GM18505 (cell line): ENCODE data around the gene TTLL10.

Experiments
- ATAC-seq: cut with Tn5 transposase; IDR thresholded peaks from one replicate; pipeline ENCODE4 v1.9.1; 2021; ENCODE audit not compliant: unreplicated experiment
- POLR2A ChIP-seq: IDR thresholded peaks from 4 replicates; pipeline ENCODE4 v1.6.1; 2011; ENCODE audit warnings: borderline replicate concordance; ENCODE audit not compliant: insufficient read depth, insufficient read length; ENCODE audit errors: extremely low read depth

Gene TTLL10

DNA sequence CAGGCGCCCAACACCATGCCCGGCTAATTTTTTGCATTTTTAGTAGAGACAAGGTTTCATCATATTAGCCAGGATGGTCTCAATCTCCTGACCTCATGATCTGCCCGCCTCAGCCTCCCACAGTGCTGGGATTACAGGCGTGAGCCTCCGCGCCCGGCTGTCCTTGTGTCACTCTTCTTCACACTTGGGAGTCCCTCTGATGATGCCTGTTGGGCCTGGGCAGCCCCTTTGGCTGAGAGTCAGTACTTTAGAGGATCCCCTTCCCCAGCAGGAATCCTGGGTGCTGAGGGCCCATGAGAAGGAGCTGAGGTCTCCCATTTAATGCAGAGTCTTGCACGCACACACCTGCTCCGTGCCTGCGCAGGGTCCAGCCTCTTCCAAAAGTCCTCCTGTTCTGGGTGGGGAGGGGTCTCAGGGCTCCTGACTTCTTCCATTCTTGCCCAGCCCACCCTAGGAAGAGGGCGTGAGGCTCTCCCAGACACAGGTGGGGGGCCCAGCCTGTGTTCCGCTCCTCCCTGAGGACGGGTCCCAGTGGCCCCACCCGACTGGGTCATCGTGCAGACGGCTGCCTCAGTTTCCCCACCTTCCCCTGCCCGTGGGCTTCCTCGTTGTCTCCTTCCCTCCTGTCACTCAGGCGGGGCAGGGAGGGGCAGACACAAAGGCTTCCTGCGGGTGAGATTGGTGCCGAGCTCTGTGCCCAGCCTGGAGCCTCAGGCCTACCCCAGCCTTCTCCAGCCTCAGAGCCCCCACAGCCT, 3.9 kb downstream of the TTLL10 start:
- ATAC-seq, result no peak
- no peak for TF ChIP-seq POLR2A

- ATAC-seq, result no peak
- TF ChIP-seq POLR2A, result no peak
These were observed 5.2 kb downstream of the TTLL10 start for GRCh38 chr1:1178794-1179331.

GRCh38 chr1:1179346-1179982, 5.8 kb downstream of the TTLL10 start:
- TF ChIP-seq POLR2A, result no peak
- ATAC-seq, result no peak

DNA sequence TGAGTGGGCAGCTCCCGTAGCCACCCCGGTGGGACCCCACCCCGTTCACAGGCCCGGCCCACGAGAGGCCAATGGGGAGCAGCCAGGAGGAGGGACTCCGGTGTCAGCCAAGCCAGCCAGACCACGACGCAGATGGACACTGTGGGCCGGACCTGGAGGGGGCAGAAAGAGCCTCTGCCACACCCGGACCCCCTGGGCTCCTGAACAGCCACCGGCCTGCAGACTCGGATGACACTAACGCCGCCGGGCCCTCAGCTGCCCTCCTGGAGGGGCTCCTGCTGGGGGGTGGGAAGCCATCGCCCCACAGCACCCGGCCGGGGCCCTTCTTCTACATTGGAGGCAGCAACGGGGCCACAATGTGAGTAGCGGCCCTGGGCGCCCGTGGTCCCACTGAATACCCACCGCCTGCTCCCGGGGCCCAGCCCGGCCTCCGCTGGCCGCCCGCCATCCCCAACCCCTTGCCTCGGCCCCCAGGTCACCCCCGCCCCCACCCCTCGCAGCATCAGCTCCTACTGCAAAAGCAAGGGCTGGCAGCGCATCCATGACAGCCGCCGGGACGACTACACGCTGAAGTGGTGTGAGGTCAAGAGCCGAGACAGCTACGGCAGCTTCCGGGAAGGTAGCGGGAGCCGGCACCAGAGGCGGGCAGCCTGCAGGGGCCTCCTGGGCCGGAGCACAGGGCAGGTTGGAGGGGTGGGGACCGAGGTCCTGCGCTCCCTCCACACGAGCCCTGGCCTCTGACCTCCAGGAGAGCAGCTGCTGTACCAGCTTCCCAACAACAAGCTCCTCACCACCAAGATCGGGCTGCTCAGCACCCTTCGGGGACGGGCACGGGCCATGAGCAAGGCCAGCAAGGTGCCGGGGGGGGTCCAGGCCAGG, 6.5 kb downstream of the TTLL10 start:
- TF ChIP-seq POLR2A, result no peak
- ATAC-seq, result no peak

DNA sequence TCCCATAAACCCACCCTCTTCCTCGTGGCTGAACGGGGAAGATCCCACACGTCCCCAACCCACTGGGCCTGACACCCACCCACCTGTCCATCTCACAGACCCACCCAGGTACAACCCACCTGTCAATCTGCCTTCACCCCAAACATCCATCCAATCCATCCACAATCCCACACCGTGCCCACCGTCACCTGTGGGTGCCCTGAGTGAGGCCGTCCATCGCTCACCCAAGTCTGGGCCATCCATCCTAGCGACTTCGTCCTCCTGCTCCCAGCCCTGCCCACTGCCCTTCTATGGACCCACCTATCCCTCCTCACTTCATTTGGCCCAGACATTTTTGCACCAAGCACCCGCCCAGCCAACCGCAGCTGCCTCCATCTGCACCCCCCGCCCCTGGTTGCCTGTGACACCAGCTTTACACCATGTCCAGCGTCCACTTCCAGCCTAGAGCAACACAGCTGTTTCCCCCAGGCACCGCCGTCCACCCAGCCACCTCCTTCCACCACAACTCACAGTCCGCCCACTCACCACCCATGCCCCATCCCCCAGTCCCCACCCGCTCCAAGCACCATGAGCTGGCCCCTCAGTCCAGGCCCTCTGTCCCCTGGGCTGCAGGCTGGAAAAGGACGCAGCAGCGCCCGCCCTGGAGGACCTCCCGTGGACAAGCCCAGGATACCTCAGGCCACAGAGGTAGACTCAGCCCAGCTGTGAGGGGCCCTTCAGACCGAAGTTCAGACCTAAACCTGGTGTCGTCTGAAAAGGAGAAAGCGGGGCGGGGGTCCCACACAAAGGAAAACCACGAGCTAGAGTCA, 7.7 kb downstream of the TTLL10 start:
- no peak for TF ChIP-seq POLR2A
- ATAC-seq, result no peak

GRCh38 chr1:1181938-1182410, 8.3 kb downstream of the TTLL10 start:
- TF ChIP-seq POLR2A, result no peak
- no peak for ATAC-seq

- TF ChIP-seq POLR2A, result no peak
- no peak for ATAC-seq
These were observed 9.0 kb downstream of the TTLL10 start for GRCh38 chr1:1182491-1183220.

DNA sequence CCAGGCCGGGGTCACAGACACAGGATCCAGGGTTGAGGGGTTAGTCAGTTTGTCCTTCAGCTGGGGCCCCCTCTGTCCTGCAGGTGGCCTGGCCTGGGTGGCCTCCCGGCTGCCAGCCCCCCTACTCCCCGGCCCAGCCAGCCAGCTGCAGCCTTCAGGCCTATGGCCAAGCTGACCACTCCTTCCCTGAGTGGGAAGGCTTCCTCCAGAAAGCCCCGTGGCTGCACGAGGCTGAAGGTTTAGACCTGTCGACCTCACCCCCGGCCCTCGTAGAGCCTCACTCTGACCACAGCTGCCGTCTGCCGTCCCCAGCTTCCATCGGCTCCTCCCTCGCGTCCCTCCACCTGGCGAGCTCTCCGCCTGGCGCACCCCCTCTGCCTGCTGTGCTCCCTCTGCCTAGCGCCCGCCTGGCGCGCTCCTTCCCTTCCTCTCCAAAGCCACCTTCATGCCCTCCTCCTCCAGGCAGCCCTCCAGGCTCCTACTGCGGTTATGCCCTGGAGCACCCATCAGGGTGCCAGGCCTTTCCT, 9.6 kb downstream of the TTLL10 start:
- ATAC-seq, result no peak
- no peak for TF ChIP-seq POLR2A

GRCh38 chr1:1183833-1184775, 10.4 kb downstream of the TTLL10 start:
- no peak for TF ChIP-seq POLR2A
- ATAC-seq, result no peak

GRCh38 chr1:1185101-1185765, 11.6 kb downstream of the TTLL10 start:
- no peak for ATAC-seq
- no peak for TF ChIP-seq POLR2A
